Daoy (cell line): ENCODE results near the gene RBP5. TPM values are rescaled to one million over a fixed set of nuclear protein-coding genes. Genes with fewer than 3 reads are reported as not detected.

Source experiments
- DNase-seq: peaks from one replicate; pipeline ENCODE4 v3.0.0-alpha.2; 2015; ENCODE audit warnings: low read depth
- total RNA-seq: library from RNA; depleted of rRNA; stranded (reverse); fragments of >200 nt; shearing (Covaris generic); gene quantifications from 2 replicates; pipeline ENCODE4 v1.2.3, GENCODE V29; 2014

The RBP5 gene
- total RNA-seq, 1 experiment from 2014 or later, result 0.46 TPM

DNA sequence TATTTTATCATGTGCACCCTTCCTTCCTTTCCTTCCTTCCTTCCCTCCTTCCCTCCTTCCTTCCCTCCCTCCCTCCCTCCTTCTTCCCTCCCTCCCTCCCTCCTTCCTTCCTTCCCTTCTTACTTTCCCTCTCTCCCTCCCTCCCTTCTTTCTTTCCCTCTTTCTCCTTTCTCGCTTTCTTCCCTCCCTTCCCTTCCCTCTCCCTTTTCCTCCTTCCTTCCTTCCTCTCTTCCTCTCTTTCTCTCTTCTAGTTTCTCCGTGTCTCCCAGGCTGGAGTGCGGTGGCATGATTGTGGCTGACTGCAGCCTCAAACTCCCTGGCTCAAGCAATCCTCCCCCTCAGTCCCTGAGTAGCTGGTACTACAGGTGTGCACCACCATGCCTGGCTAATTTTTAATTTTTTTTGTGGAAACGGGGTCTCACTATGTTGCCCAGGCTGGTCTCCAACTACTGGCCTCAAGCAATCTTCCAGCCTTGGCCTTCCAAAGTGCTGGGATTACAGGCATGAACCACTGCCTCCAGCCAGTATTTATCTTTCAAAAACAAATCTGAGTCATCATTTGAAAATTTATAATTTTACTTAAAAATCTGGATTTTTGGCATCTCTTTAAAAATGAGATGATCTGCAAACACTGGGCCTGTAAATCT lies 27.5 kb downstream of the RBP5 start:
- no peak for DNase-seq

- DNase-seq, result no peak
Observed at GRCh38 chr12:7100239-7100638, 28.4 kb downstream of the RBP5 start.

- DNase-seq, result no peak
Observed at GRCh38 chr12:7099290-7099996, 29.2 kb downstream of the RBP5 start.

- DNase-seq, result no peak
Observed at GRCh38 chr12:7096979-7097378, 31.7 kb downstream of the RBP5 start.

DNA sequence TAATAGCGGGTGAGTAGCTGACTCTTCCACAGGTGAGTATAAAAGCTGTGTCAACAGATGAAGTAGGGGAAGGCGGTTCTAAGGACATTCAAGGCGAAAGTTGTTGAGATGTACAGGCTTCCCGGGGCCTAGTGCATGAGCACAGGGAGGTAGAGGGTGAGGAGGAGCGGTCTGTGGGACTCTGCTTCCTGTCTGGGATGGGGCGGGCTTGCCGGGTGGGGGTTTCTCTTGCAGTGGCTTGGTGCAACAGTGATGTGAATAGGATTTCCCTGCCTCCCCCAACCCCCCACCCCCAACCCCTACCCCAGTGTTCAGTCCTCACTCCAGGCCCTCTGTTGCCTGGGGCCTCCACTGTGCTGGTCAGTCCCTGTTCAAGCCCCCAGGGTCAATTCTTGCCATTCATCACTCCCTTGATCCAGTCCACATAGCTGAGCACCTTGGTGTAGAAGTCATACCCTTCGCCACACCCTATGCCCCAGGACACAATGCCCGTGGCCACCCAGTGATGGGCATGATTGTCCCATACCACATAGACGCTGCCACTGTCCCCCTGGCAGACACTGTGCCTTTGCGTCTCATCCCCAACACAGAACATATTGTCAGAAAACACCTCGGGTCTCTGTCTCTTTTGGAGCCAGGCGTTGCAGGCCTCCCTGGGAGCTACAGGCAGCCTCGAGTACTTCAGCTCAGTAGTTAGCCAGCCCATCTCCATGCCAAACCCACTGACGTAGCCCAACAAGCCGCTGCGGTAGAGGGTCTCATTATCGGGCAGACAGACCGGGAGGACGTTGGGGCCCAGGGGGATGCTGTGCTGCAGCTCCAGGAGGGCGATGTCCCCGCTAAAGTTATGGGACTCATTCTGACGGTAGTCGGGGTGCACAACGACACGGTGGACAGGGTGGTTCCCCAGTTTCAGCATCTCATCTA lies 32.4 kb downstream of the RBP5 start:
- DNase-seq, result no peak

- DNase-seq, result no peak
Observed at GRCh38 chr12:7093892-7094291, 34.8 kb downstream of the RBP5 start.

DNA sequence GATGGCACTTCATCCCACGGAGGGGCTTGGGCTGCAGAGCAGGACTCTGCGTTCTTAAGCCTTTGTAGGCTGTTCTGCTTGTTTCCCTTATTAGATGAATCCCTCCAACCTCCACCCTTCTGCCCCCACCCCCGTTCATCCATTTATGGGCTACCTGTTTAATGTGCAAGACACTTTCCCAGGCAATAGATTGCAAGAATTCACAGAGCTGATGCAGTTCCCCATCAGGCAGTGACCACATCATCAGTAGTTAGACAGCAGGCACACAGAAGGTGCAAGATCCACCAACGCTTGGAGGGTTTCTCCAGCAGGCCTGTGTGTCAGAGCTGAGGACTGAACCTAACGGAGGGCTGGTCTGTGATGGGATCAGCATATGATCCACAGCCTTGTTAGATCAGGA lies 35.2 kb downstream of the RBP5 start:
- DNase-seq, result no peak

- no peak for DNase-seq
Observed at GRCh38 chr12:7092986-7093460, 35.7 kb downstream of the RBP5 start.

DNA sequence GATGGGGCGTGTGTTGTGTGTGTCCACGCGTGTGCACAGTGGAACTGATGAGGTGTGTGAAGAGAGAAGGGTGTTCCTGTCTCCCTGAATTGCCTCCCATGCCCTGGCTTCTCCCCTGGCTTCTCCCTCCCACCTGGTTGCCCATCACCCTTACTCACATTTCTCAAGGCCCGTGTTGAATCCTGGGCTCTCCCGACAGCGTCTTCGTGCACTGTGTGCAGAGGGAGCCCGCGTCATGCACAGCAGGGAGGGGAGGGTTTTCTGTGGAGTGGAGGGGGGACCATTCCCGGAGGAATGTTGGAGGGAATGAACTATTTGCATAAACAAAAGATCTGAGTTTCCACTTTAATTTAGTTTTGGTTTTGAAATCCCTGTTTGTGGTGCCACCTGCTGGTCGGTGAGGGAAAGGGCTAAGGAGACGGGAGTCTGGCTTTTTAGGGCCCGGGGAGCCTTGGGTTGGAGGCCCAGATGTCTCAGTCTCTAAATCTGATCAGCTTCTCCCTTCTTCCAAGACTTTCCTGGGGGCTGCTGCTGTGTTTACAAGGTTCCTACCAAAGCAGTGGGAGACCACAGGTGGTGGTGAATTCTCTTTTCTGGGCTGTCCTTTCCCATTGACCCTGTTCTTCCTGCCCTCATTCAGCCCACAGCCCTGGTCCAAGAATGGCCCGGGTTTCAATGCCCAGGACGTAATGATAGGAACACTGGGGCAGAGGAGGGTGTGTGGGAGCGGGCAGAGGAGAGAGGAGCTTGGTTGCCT lies 36.3 kb downstream of the RBP5 start, which contains the start of gene C1R:
Gene C1R (minus strand): TSS at position 217 of the 757 bp plus-strand sequence. CDS start 57 bp downstream, at position 160.
- peak; percentile 68 for DNase-seq

DNA sequence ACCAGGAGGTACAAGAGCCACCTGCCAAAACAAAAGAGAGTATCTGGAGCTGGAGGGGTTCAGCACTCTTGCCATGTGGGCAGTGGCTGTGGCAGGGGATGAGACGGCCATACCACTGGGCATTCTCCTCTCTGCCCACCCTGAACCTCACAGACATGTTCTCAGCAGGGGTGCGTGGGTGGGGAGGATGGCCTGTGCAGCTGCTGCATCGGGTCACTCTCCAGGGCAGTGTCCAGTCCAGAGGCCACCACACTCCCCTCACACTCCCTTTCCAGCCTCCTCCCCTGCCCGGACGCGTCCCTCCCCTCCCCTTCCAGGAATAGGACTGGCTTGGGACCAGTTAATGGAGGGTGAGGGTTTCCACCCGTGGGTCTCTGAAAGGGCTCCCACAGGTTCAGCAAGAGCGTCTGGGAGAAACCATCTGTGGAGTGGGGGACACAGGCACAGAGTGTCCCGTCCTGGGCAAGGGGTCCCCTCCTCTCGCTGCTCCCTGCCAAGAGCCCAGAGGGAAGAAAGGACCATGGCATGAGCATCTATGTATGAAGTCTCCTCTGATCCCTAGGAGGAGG lies 36.9 kb downstream of the RBP5 start:
- no peak for DNase-seq

DNA sequence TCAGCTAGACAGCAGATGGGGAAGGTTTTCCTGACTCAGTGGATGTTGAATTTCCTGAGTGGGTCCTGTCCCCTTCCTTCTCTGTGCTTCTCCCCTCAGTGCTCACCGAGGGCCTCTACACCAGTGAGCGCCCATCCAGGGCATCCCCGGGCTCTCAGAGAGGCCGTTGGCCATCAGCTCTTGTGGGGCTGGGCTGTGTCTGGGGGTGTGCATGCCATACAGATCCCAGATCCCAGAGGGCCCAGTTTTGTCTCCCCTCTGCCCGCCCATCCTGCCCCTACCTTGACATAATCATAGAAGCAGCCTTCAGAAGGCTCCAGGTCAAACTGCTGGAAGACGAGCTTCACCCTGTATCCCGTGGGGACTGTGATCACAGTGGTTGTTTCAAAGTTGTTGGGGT lies 37.5 kb downstream of the RBP5 start:
- no peak for DNase-seq

GRCh38 chr12:7090222-7090998 lies 38.3 kb downstream of the RBP5 start:
- DNase-seq, result no peak

- no peak for DNase-seq
Observed at GRCh38 chr12:7089196-7089871, 39.4 kb downstream of the RBP5 start.

GRCh38 chr12:7083125-7083524 lies 45.6 kb downstream of the RBP5 start:
- DNase-seq, result no peak

- no peak for DNase-seq
Observed at GRCh38 chr12:7081037-7081436, 47.7 kb downstream of the RBP5 start.

DNA sequence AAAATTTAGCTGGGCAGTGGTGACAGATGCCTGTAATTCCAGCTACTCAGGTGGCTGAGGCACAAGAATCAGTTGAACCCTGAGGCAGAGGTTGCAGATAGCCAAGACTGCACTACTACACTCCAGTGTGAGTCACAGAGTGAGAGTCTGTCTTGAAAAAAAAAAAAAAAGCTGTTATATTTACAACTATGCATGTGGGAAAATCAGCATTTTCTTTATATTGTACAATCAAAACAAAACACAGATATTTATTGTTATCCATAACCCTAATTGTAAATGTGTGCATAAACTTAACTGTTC lies 48.9 kb downstream of the RBP5 start:
- peak; percentile 54 for DNase-seq

- no peak for DNase-seq
Observed at GRCh38 chr12:7078163-7078562, 50.5 kb downstream of the RBP5 start.

DNA sequence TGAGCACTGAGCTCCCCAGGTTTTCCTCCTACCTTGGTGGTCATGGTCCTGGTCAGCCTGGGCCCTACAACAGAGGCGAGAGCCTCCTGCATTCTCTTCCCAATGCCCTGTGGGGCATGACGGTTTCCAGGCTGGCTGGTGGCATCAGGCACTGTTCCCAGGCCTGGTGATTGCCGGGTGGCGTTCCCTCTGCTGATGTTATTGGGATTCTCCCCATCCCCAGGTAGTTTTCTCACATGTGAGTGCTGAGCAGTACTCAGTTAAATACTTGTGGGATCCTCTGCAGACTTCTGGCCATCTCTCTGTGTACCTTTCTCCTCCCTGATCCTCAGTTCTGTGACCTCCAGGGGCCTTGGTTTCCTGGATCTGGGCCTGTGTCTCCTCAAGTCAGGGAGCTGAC lies 52.2 kb downstream of the RBP5 start:
- DNase-seq, result no peak

DNA sequence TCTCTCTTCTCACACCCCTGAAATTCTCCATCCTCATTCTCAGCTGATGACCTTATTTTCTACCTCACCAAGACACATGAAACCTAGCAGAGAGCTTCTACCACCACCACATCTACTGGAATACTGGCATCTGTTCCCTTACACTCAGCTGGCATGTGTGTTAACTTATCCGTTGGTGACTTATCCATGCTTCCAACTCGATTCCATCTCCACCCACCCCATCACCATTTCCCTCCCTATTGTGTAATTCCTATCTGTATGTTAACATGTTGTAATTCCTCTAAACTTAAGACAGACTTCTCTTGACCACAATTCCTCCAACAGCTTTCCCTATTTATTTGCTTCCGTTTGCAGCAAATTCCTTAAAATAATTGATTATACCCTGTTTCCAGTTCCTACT lies 52.8 kb downstream of the RBP5 start:
- DNase-seq, result no peak

DNA sequence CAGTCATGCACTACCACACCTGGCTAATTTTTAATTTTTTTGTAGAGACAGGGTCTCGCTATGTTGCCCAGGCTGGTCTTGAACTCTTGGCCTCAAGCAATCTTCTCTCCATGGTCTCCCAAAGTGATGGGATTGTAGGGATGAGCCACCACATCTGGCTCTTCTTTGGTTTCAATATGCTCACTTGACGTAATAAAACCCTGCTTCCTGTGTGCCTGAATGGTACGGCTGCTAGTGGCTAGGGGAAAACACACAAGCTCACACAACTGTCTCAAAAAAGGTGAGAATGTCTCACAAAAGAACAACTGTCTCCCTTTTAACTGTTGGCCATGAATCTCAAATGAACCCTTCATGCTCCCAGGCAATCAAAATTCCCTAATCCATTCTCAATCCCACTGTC lies 53.2 kb downstream of the RBP5 start:
- DNase-seq, result no peak
